PC-9 (cell line): ENCODE results near the gene CFAP47. TPM values are rescaled to one million over a fixed set of nuclear protein-coding genes. Genes with fewer than 3 reads are reported as not detected.

Source experiments
- BruUV-seq: library from RNA; stranded (reverse); fragments of 400-500 nt; replicated peaks from 2 replicates; lab custom pipeline; 2021; lab: Mats Ljungman, UMichigan
- CTCF ChIA-PET: fragments of 300-600 bp; sonication (Branson Sonifier 250); formaldehyde crosslinking; loops from one replicate; lab custom pipeline; 2022; ENCODE audit warnings: antibody characterized with exemption; lab: Charles Lee
- POLR2A ChIA-PET: fragments of 300-600 bp; sonication (Branson Sonifier 250); formaldehyde crosslinking; loops from one replicate; lab custom pipeline; 2022; ENCODE audit warnings: antibody characterized with exemption; ENCODE audit not compliant: unreplicated experiment; lab: Charles Lee
- DNase-seq, 2 experiments: peaks; one replicate each; pipeline versions ENCODE4 v3.0.0 to v3.0.0-alpha.2; 2015 to 2022; ENCODE audit warnings: mixed read lengths in 1 of 2
- H2AFZ ChIP-seq: fragments of 200-600 bp; sonication (generic); 2 replicates; pipeline ENCODE4 v1.8.1; 2017; ENCODE audit warnings: antibody characterized with exemption
- H3F3A ChIP-seq: fragments of 200-600 bp; sonication (generic); 2 replicates; pipeline ENCODE4 v1.8.1; 2017; ENCODE audit warnings: antibody characterized with exemption, mild to moderate bottlenecking, low read depth; ENCODE audit not compliant: insufficient read depth
- H3K27ac ChIP-seq: fragments of 200-600 bp; sonication (generic); 2 replicates; pipeline ENCODE4 v1.6.1; 2016; ENCODE audit warnings: mixed run types
- H3K27me3 ChIP-seq: fragments of 200-600 bp; sonication (generic); 2 replicates; pipeline ENCODE4 v1.6.1; 2016; ENCODE audit warnings: low read depth, mixed run types; ENCODE audit not compliant: insufficient read depth
- H3K36me3 ChIP-seq: fragments of 200-600 bp; sonication (generic); 2 replicates; pipeline ENCODE4 v1.6.1; 2016; ENCODE audit warnings: low read depth, mixed run types
- H3K4me1 ChIP-seq: fragments of 200-600 bp; sonication (generic); replicated peaks from 2 replicates; pipeline ENCODE4 v1.6.1; 2016; ENCODE audit warnings: mixed run types; ENCODE audit not compliant: insufficient read depth
- H3K4me2 ChIP-seq: fragments of 200-600 bp; sonication (generic); 2 replicates; pipeline ENCODE4 v1.6.1; 2017; ENCODE audit warnings: mixed run types
- H3K4me3 ChIP-seq: fragments of 200-600 bp; sonication (generic); 2 replicates; pipeline ENCODE4 v1.6.1; 2016; ENCODE audit warnings: mixed run types
- H3K79me2 ChIP-seq: fragments of 200-600 bp; sonication (generic); 2 replicates; pipeline ENCODE4 v1.6.1; 2017; ENCODE audit warnings: low read depth, mixed run types
- H3K9me2 ChIP-seq: fragments of 200-600 bp; sonication (generic); 2 replicates; pipeline ENCODE4 v1.8.1; 2017; ENCODE audit warnings: mild to moderate bottlenecking; ENCODE audit not compliant: insufficient read depth
- H3K9me3 ChIP-seq: fragments of 200-600 bp; sonication (generic); 2 replicates; pipeline ENCODE4 v1.8.1; 2016; ENCODE audit warnings: low read depth; ENCODE audit not compliant: insufficient read depth
- H4K20me1 ChIP-seq: fragments of 200-600 bp; sonication (generic); 2 replicates; pipeline ENCODE4 v1.8.1; 2017; ENCODE audit not compliant: insufficient read depth
- EZH2 ChIP-seq: fragments of 200-600 bp; sonication (generic); IDR thresholded peaks from 2 replicates; pipeline ENCODE4 v1.8.0; 2017; ENCODE audit warnings: antibody characterized with exemption, low read depth
- intact Hi-C: fragments of 100-400 bp; cut with micrococcal nuclease; formaldehyde crosslinking; loops from one replicate; pipeline ENCODE4 v1.10.0; 2022; ENCODE audit not compliant: unreplicated experiment
- total RNA-seq: library from RNA; stranded (reverse); gene quantifications from 2 replicates; pipeline ENCODE4 v1.2.3, GENCODE V29; 2021
- TF ChIP-seq, protein P1 (sequence below): fragments of 200-600 bp; sonication (generic); conservative IDR thresholded peaks from 2 replicates; pipeline ENCODE4 v1.6.1; 2017; ENCODE audit warnings: mixed run types, antibody characterized with exemption, mild to moderate bottlenecking, moderate library complexity

Gene CFAP47
- total RNA-seq, 1 experiment from 2014 or later = not detected

DNA sequence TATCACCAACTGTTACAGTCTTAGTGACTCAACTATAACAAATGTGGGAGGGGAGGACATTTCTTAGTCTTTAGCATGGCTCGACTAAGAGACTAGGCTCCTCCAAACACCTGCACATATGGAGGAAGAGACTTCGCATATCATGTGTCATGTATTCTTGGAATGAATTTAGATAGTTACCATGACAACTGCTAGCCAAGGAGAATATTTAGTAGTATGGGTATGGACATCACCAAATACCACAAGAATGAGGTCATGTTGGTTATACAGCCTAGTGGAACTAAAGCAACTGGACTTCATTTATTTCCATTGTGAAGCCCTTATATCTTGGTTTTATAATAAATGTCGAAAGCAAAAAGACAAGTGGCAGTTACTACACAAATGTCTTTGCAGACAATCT is 512.3 kb downstream of the CFAP47 start:
- H3K79me2 ChIP-seq = no peaks in the 10 kb centered on the region
- no peaks in the 10 kb centered on the region for H3F3A ChIP-seq
- ChIA-PET CTCF (no interaction called here), POLR2A (no interaction called here)
- no peaks in the 10 kb centered on the region for H4K20me1 ChIP-seq
- H2AFZ ChIP-seq = no peak overlapping the region
- H3K4me2 ChIP-seq = no peak overlapping the region
- H3K27ac ChIP-seq = no peak overlapping the region
- no peaks in the 10 kb centered on the region for H3K4me1 ChIP-seq
- H3K36me3 ChIP-seq = no peaks in the 10 kb centered on the region
- intact Hi-C loops = no loop called here
- TF ChIP-seq, protein P1, sequence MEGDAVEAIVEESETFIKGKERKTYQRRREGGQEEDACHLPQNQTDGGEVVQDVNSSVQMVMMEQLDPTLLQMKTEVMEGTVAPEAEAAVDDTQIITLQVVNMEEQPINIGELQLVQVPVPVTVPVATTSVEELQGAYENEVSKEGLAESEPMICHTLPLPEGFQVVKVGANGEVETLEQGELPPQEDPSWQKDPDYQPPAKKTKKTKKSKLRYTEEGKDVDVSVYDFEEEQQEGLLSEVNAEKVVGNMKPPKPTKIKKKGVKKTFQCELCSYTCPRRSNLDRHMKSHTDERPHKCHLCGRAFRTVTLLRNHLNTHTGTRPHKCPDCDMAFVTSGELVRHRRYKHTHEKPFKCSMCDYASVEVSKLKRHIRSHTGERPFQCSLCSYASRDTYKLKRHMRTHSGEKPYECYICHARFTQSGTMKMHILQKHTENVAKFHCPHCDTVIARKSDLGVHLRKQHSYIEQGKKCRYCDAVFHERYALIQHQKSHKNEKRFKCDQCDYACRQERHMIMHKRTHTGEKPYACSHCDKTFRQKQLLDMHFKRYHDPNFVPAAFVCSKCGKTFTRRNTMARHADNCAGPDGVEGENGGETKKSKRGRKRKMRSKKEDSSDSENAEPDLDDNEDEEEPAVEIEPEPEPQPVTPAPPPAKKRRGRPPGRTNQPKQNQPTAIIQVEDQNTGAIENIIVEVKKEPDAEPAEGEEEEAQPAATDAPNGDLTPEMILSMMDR = no peak
- TF ChIP-seq EZH2 = no peak
- no peaks in the 10 kb centered on the region for H3K9me2 ChIP-seq
- H3K27me3 ChIP-seq = no peaks in the 10 kb centered on the region
- H3K4me3 ChIP-seq = no peak overlapping the region
- no peak for DNase-seq
- BruUV-seq = no TSS peak
- H3K9me3 ChIP-seq = no peaks in the 10 kb centered on the region

DNA sequence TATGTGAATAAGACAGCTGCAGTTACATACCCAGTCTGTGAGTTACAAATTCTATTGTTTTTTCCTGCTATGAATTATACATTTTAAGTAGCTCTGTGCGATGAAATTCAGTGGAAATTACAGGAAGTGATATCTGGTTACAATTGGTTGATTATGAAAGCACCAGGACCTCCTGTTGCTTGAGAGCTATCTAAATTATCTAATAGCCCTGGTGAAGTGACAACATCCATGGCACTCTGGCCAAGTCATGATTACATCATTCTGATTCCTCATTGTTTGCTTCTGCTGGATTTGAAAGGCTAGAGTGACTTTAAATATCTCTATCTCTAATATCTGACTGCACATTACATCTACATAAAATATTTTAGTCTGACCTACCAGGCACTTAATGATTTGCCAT is 515.0 kb downstream of the CFAP47 start:
- no peak for DNase-seq
- Histone ChIP-seq H3F3A (no peaks in the 10 kb centered on the region), H3K27me3 (no peaks in the 10 kb centered on the region), H3K36me3 (no peaks in the 10 kb centered on the region), H3K79me2 (no peaks in the 10 kb centered on the region), H3K27ac (no peak overlapping the region), H3K4me3 (no peak overlapping the region), H3K9me3 (no peaks in the 10 kb centered on the region), H3K4me2 (no peak overlapping the region), H2AFZ (no peak overlapping the region), H3K9me2 (no peaks in the 10 kb centered on the region), H4K20me1 (no peaks in the 10 kb centered on the region), H3K4me1 (no peaks in the 10 kb centered on the region)
- TF ChIP-seq EZH2 = no peak
- TF ChIP-seq, protein P1 = no peak
- CTCF ChIA-PET = no interaction called here
- intact Hi-C loops = no loop called here
- POLR2A ChIA-PET = no interaction called here
- BruUV-seq = no TSS peak

Other genes with a start within 250 kb of the CFAP47 start
- gene MAGEB16, start 121.4 kb upstream of the CFAP47 start, total RNA-seq = not detected in 2 replicates